IPS DF 6.9 (cell line): ENCODE data around the gene CNIH3.

Source experiments
- DNase-seq: peaks from one replicate; pipeline ENCODE4 v3.0.0-alpha.2; 2013; ENCODE audit warnings: low read depth, low spot score
- H3K27ac ChIP-seq: one replicate; pipeline ENCODE4 v1.5.1; 2013; ENCODE audit warnings: low read length, control low read depth
- H3K27me3 ChIP-seq: 2 replicates; pipeline ENCODE4 v1.6.1; 2013; ENCODE audit warnings: mild to moderate bottlenecking, low read length; ENCODE audit not compliant: control insufficient read depth, insufficient read depth
- H3K36me3 ChIP-seq: 2 replicates; pipeline ENCODE4 v1.6.1; 2013; ENCODE audit warnings: low read length; ENCODE audit not compliant: control insufficient read depth, insufficient read depth
- H3K4me1 ChIP-seq: 2 replicates; pipeline ENCODE4 v1.6.1; 2013; ENCODE audit warnings: low read length; ENCODE audit not compliant: control insufficient read depth, insufficient read depth
- H3K4me3 ChIP-seq: 2 replicates; pipeline ENCODE4 v1.5.1; 2013; ENCODE audit warnings: mild to moderate bottlenecking, low read length
- H3K9me3 ChIP-seq: 2 replicates; pipeline ENCODE4 v1.6.1; 2013; ENCODE audit warnings: low read length, inconsistent platforms; ENCODE audit not compliant: control insufficient read depth, insufficient read depth
- WGBS: extraction: QIAGEN DNeasy Blood & Tissue Kit; methylation state at CpG from one replicate; pipeline ENCODE4 v1.1.7; 2013; ENCODE audit warnings: mixed read lengths, missing lambda C conversion rate; ENCODE audit not compliant: insufficient read length, insufficient coverage; 5-methylcytosine and 5-hydroxymethylcytosine counted together

Gene CNIH3

GRCh38 chr1:224713228-224713627 is 97.1 kb downstream of the CNIH3 start:
- WGBS: no CpG with 5 or more reads among the region's 1 CpG
- Histone ChIP-seq H3K9me3 (no peaks in the 10 kb centered on the region), H3K36me3 (no peaks in the 10 kb centered on the region)

DNA sequence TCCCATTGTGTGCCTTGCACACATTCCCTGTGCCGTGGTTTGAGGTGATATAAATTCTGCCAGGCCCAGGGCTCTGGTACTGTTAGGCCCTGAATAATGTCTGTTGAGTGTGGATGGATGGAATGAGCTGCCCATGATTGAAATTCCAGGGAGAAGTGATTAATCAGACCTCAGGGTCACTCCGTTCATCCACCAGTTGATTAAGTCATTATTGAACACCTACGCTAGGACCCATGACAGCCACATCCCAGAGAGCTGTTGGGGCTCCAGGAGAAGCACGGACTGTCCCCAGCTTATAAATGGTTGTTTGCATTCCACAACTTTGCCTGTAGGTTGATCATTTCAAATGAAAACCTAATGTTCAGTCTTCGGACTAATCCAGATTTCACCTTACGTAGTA is 98.4 kb downstream of the CNIH3 start:
- no peak overlapping the region for H3K4me3 ChIP-seq
- no peaks in the 10 kb centered on the region for H3K36me3 ChIP-seq
- no peaks in the 10 kb centered on the region for H3K27me3 ChIP-seq
- no peak for DNase-seq
- 0 out of 2 replicates have a peak, but pooled peaks cover 1% of the 10 kb centered on the region for H3K4me1 ChIP-seq
- no peak overlapping the region for H3K27ac ChIP-seq
- WGBS: no CpG with 5 or more reads among the region's 6 CpGs
- H3K9me3 ChIP-seq: no peaks in the 10 kb centered on the region

More at GRCh38 chr1:224713228-224713627, 97.1 kb downstream of the CNIH3 start:
- Histone ChIP-seq H3K27ac (no peak overlapping the region), H3K27me3 (no peaks in the 10 kb centered on the region), H3K4me3 (no peak overlapping the region), H3K4me1 (0 out of 2 replicates have a peak, but pooled peaks cover 1% of the 10 kb centered on the region)
- no peak for DNase-seq

GRCh38 chr1:224718470-224719053 is 102.4 kb downstream of the CNIH3 start:
- H3K27ac ChIP-seq: no peak overlapping the region
- WGBS: no CpG with 5 or more reads among the region's 9 CpGs

GRCh38 chr1:224719716-224720115 is 103.6 kb downstream of the CNIH3 start:
- WGBS: no CpG with 5 or more reads among the region's 4 CpGs
- no peaks in the 10 kb centered on the region for H3K27me3 ChIP-seq
- no peaks in the 10 kb centered on the region for H3K9me3 ChIP-seq
- no peak for DNase-seq
- H3K4me1 ChIP-seq: no peaks in the 10 kb centered on the region
- H3K36me3 ChIP-seq: no peaks in the 10 kb centered on the region
- H3K27ac ChIP-seq: no peak overlapping the region
- H3K4me3 ChIP-seq: no peak overlapping the region

More at GRCh38 chr1:224718470-224719053, 102.4 kb downstream of the CNIH3 start:
- 0 out of 2 replicates have a peak, but pooled peaks cover 1% of the 10 kb centered on the region for H3K4me1 ChIP-seq
- no peak for DNase-seq
- H3K36me3 ChIP-seq: no peaks in the 10 kb centered on the region
- H3K4me3 ChIP-seq: no peak overlapping the region
- no peaks in the 10 kb centered on the region for H3K27me3 ChIP-seq
- no peaks in the 10 kb centered on the region for H3K9me3 ChIP-seq

DNA sequence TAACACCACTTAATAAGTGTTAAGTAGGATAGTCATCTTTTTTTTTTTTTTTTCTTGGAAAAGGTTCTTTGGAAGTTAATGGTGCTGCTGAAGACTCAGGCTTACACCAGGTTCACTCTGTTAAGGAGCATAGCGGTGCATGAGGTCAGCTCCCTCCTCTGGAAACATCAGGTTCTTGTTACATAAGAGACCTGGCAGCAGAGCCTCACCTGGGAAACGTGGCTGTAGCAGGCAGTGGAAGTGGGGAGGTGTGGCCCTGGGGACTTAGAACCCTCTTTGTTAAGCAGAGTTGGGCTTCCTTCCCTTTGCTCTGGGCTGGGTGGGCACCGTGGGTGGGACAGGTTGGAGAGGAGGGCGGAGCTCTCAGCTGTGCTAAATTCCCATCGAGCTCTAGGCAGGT is 104.1 kb downstream of the CNIH3 start:
- Histone ChIP-seq H3K36me3 (no peaks in the 10 kb centered on the region), H3K27ac (no peak overlapping the region), H3K4me3 (no peak overlapping the region), H3K9me3 (no peaks in the 10 kb centered on the region), H3K4me1 (no peaks in the 10 kb centered on the region), H3K27me3 (no peaks in the 10 kb centered on the region)
- DNase-seq: no peak
- WGBS: no CpG with 5 or more reads among the region's 5 CpGs

GRCh38 chr1:224721000-224721399 is 104.9 kb downstream of the CNIH3 start:
- Histone ChIP-seq H3K4me3 (no peak overlapping the region), H3K27me3 (no peaks in the 10 kb centered on the region), H3K4me1 (no peaks in the 10 kb centered on the region), H3K9me3 (no peaks in the 10 kb centered on the region), H3K36me3 (no peaks in the 10 kb centered on the region), H3K27ac (no peak overlapping the region)
- no CpG with 5 or more reads among the region's 7 CpGs for WGBS
- no peak for DNase-seq

DNA sequence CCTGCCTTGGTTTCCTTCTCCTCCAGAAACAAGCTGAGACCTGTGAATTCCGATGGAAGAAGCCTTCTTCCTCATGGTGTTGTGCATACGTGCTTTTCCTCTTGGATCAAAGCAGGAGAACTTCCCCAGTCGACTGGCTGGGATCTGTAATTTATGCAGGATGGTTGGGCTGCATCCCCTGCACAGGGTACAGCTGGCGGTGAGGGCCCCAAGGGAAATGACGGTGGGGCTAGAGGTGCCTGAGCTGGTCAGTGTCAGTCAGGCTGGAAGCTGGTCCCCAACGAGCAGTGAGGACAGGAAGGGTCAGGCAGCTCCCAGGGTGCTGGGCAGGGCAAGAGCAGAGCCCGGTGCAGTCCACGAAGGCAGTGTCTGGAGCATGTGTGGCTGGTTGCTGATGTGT is 106.7 kb downstream of the CNIH3 start:
- no peaks in the 10 kb centered on the region for H3K36me3 ChIP-seq
- no peak for DNase-seq
- no peaks in the 10 kb centered on the region for H3K4me1 ChIP-seq
- H3K4me3 ChIP-seq: no peak overlapping the region
- no peaks in the 10 kb centered on the region for H3K27me3 ChIP-seq
- no CpG with 5 or more reads among the region's 8 CpGs for WGBS
- no peaks in the 10 kb centered on the region for H3K9me3 ChIP-seq
- H3K27ac ChIP-seq: no peak overlapping the region

- H3K27ac ChIP-seq: no peak overlapping the region
- no peak overlapping the region for H3K4me3 ChIP-seq
- no CpG with 5 or more reads among the region's 2 CpGs for WGBS
- no peaks in the 10 kb centered on the region for H3K27me3 ChIP-seq
- H3K4me1 ChIP-seq: no peaks in the 10 kb centered on the region
- no peak for DNase-seq
- no peaks in the 10 kb centered on the region for H3K36me3 ChIP-seq
- no peaks in the 10 kb centered on the region for H3K9me3 ChIP-seq
These were observed 108.4 kb downstream of the CNIH3 start for GRCh38 chr1:224724566-224724965.

DNA sequence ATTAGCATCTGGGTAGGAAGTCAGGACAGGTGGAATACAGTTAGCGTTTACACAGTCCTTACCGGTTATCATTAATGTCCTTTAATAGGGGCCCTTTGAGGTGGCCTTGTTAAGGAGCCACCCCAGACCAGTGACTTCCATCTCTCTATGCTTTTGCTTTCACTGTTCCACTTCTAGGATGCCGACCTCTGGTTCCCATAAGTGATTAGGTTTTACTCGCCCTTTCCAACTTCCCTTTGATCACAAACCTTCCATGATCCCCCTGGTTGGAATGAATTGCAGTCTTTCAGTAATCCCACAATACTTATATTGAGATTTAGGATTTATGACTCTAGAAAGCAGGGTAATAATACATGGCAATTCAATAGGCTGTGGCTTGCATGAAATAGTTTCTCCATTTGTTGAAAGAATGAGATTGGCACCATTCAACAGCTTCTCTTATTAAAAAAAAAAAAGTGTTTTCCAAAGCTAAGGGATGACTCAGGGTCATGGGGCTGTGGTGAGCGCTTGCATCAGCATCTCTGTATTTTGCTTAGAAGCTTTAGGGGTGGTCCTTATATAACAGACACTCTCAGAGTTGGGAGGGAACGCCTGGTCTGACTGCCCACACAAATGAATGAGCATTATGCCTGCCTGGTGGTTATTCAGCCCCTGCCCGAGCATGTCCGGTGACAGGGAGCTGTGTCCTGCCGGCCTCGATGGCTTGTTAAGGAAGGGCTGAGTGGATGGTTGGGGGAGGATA is 110.5 kb downstream of the CNIH3 start:
- no peaks in the 10 kb centered on the region for H3K9me3 ChIP-seq
- no peaks in the 10 kb centered on the region for H3K4me1 ChIP-seq
- H3K27me3 ChIP-seq: no peaks in the 10 kb centered on the region
- DNase-seq: no peak
- H3K36me3 ChIP-seq: no peaks in the 10 kb centered on the region
- H3K4me3 ChIP-seq: no peak overlapping the region
- WGBS: no CpG with 5 or more reads among the region's 10 CpGs
- H3K27ac ChIP-seq: no peak overlapping the region

- no CpG with 5 or more reads among the region's 6 CpGs for WGBS
- Histone ChIP-seq H3K27ac (no peak overlapping the region), H3K36me3 (no peaks in the 10 kb centered on the region), H3K27me3 (no peaks in the 10 kb centered on the region), H3K4me3 (no peak overlapping the region), H3K9me3 (no peaks in the 10 kb centered on the region), H3K4me1 (no peaks in the 10 kb centered on the region)
- DNase-seq: no peak
These were observed 111.5 kb downstream of the CNIH3 start for GRCh38 chr1:224727351-224728289.
